Urinary bladder (tissue), 4 donors: ENCODE results near the gene TMEM107. TPM values are rescaled to one million over a fixed set of nuclear protein-coding genes. Genes with fewer than 3 reads are reported as not detected.

Experiments used
- DNase-seq: peaks from one replicate; pipeline ENCODE4 v3.0.0-alpha.2; 2015; ENCODE audit errors: extremely low spot score
- H3K27ac ChIP-seq: one replicate; pipeline ENCODE4 v1.5.1; 2013; ENCODE audit warnings: low read depth, mild to moderate bottlenecking, moderate library complexity
- H3K36me3 ChIP-seq: one replicate; pipeline ENCODE4 v1.6.1; 2013; ENCODE audit warnings: mild to moderate bottlenecking, moderate library complexity; ENCODE audit not compliant: insufficient read depth
- H3K4me1 ChIP-seq: one replicate; pipeline ENCODE4 v1.6.1; 2013; ENCODE audit warnings: mild to moderate bottlenecking, moderate library complexity; ENCODE audit not compliant: insufficient read depth
- H3K4me3 ChIP-seq: one replicate; pipeline ENCODE4 v1.5.1; 2013; ENCODE audit warnings: low read depth, low read length
- WGBS: extraction: QIAGEN DNeasy Blood & Tissue Kit; methylation state at CpG from one replicate; pipeline ENCODE4 v1.1.7; 2013; 5-methylcytosine and 5-hydroxymethylcytosine counted together
- polyA plus RNA-seq: library from polyadenylated mRNA; stranded (reverse); fragments of 200-250 nt; gene quantifications from one replicate; pipeline ENCODE4 v1.2.3, GENCODE V29; 2013
- total RNA-seq: library from RNA; depleted of rRNA; stranded (reverse); fragments of >200 nt; gene quantifications from one replicate; pipeline ENCODE4 v1.2.3, GENCODE V29; 2014
- donor health status: healthy with polysubstance abuse.
- donor health status: healthy.

The TMEM107 gene
- total and polyA plus RNA-seq, 2 donors = 21.6 to 40.4 TPM

DNA sequence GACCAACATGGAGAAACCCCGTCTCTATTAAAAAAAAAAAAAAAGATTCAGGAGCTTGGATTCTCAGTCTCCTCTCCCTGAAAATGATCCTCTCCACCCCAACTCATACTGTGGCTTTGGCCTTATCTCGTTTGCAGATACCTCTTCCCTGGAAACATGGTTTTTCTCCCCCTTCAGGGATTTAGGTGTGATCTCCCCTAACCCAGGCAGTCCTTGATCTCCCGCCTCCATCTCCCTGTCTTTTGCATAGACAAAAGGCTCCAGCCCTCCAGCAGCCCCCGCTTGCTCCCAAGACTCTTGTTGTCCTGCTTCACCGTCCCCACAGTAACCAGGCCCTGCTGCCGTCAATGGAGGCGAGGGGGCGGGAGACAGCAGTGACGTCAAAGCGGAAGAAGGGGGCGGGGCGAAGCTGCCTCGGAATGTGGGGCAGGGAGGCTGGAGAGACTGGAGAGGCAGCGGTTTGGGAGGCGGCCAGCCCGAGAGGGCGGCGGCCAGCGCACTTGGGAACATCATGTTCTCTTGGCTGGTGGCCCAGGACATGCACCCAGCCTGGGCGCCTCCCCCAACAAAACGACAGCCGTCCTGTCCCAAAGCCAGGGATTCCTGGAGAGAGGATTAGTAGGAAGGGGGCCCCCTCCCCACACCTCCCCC, 22.1 kb downstream of the TMEM107 start:
- no peaks in the 10 kb centered on the region for H3K4me1 ChIP-seq
- H3K4me3 ChIP-seq = peak overlapping the region; percentile 79
- 2% methylated on average over 22 of the region's 22 CpGs for WGBS
- peak; percentile 95 for DNase-seq
- peak overlapping the region; percentile 98 for H3K27ac ChIP-seq
- peaks cover 9% of the 10 kb centered on the region for H3K36me3 ChIP-seq

DNA sequence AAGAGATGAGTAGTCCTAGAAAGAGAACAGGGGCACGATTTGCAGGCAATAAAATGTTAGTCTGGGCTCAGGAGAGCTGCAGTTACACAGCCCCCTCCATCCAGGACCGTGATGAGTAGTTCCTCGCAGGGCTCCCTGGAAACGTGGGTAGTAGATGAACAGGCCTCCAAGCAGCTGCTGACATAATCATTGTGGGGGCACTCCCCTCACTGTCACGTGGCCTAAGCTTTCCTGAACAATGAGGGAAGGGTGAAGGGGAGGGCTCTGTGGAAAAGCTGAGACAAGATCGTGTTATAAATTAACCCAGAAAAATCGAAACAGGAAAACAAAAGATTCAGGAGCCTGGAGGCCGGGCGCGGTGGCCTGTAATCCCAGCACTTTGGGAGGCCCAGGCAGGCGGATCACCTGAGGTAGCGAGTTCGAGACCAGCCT, 22.6 kb downstream of the TMEM107 start:
- no peak for DNase-seq
- peak overlapping the region; percentile 25 for H3K4me3 ChIP-seq
- H3K4me1 ChIP-seq = no peaks in the 10 kb centered on the region
- 18% methylated on average over 13 of the region's 13 CpGs for WGBS
- peaks cover 10% of the 10 kb centered on the region for H3K36me3 ChIP-seq
- H3K27ac ChIP-seq = peak overlapping the region; percentile 96

DNA sequence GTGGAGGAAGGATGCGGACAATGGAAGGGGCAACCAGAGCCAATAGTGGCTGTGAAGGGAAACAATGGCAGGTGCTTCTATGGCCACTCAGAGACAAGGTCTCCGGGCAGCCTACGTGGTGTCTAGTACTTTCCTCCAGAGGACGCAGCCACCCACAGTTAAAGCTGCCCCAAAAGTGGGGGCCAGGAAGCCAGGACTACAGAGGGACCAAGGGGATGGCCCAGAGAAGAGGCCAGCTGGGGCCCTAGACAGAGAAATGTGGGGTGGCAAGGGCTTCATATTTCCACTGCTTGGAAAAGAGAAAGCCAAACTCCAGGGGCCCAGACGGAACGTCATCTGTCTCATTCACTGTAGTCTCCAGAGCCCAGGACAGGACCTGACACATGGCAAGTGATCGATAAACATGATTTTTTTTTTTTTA, 23.1 kb downstream of the TMEM107 start:
- H3K36me3 ChIP-seq = peaks cover 14% of the 10 kb centered on the region
- H3K4me1 ChIP-seq = no peaks in the 10 kb centered on the region
- peak overlapping the region; percentile 96 for H3K27ac ChIP-seq
- H3K4me3 ChIP-seq = peak overlapping the region; percentile 13
- 70% methylated on average over 7 of the region's 7 CpGs for WGBS
- DNase-seq = no peak

DNA sequence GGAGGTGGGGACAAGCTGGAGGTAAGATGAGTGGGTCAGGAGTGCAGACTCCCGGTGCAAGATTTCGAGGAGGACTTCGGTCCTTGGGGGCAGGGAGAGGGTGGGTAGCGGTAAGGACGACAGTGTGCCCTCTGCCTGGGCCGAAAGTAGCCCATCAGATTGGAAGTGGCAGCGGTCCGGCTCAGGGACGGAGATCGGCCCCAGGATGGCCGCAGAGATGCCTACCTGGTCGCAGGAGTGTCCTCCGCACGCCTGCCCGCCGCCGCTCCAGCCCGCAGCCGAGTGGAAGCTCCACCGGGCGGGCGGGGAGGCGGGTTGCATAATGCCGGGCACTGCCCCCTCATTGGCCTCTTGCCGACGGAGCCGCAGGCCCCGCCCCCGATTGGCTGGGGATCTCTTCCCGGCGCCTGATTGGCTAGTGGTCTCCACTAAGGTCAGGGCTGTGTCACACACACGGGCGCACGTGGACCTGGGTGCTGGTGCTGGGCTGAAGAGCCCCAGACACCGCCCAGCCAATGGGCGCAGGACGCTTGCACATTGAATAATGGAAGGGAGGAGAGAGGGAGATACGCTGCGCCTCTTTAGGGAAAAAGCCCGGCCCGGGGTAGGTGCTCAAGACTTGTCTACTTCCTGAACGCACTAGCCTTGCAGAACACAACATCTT, 23.9 kb downstream of the TMEM107 start, which contains the start of gene PER1:
Gene PER1, minus strand, starts transcription at position 293 of the 664 bp plus-strand sequence. CDS start 1,698 bp downstream, outside the sequence.
- DNase-seq = peak; percentile 79
- Histone ChIP-seq H3K27ac (peak within 1 kb of the TSS; percentile 96), H3K4me3 (peak within 1 kb of the TSS; percentile 55), H3K4me1 (no peaks in the 10 kb centered on the region), H3K36me3 (peaks cover 21% of the 10 kb centered on the region)
- WGBS = 4% methylated on average over 42 of the region's 42 CpGs

DNA sequence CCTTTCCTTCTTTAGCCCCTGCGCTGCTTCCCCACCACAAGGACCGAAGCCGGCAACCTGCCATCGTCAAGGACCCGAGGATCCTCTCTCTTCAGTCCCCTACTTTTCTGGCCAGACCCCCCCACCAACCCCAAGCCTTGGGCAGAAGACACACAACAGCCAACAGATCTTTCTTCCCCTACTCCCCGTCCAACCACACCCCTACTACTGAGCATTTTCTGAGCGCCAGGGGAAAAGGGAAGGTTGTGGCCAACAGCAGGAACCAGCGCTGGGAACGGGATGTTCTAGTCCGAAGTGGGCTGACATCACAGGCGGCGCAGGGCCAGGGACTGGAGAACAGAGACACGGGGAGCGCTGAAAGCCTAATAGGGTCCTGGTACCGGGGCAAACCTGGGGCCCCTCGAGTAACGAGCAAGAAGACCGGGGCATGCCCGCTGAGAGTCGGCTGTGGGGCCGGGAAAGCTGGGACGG, 24.5 kb downstream of the TMEM107 start:
- DNase-seq = peak; percentile 81
- Histone ChIP-seq H3K4me3 (peak overlapping the region; percentile 55), H3K36me3 (peaks cover 21% of the 10 kb centered on the region), H3K4me1 (no peaks in the 10 kb centered on the region), H3K27ac (peak overlapping the region; percentile 96)
- WGBS = 3% methylated on average over 22 of the region's 22 CpGs

DNA sequence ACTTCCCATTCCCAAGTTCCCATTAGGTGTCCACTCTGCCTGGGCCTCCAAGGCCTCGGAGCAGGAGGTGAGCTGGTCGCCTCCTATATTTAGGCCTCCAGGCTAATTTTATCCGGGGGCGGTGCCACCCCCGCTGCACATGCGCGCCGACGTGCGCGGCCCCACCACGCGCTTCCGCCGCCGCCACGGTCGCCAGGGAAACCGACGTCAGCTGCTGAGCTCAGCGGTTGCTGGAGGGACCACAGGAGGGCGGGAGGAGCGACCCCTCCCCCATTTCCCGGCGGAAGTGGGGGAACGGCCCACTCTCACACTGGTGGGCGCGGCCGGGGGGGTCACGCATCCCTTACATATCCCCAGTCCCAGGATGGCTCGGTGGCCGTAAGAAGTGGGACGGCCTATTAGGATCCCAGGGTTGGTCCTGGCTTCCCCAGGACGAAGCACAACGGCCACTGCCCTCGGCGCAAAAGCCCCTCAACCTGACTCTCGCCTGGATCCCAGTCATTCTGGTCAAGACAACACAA, 25.0 kb downstream of the TMEM107 start:
- Histone ChIP-seq H3K27ac (peak overlapping the region; percentile 96), H3K4me1 (no peaks in the 10 kb centered on the region), H3K4me3 (peak overlapping the region; percentile 55), H3K36me3 (peaks cover 24% of the 10 kb centered on the region)
- WGBS = 1% methylated on average over 38 of the region's 38 CpGs
- DNase-seq = no peak

DNA sequence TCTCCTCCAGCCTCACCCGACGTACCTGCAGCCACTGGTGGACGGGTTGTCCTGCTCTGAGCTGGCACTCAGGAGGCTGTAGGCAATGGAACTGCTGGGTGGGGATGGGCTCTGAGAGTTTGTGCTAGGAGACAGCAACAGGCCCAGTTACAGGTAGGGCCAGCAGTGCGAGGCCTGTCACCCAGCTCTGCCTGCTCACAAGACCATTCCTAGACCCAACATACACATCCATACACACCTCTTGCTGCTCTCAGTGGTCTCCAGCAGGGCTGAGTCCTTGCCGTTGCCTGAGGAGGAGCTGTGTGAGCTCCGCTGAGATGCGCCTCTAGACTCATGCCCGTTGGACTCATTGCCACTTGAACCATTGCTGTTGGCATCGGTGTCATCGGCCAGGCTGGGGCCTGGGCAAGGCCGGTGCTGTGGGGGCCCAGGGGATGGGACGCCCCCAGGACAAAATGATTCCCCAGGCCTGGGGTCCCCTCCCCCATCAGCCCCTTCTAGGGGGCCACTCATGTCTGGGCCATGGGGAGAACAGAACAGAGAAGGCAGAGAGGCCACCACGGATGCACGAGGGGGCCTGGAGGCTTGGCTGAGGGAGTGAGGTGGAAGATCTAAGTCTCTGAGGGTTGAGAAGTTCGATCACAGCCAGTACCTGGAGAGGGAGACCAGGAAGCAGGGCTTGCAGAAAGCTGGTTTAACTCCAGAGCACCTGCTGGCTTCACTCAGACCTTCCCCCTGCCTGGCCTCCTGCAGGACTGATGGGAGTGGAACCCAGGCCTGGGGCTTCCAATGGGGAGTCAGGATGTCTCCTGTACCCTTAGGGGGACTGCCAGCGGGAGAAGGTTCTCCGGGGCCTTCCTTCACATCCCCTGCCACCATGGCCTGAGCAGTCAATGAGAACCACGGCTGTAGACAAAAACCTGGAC, 25.7 kb downstream of the TMEM107 start:
- H3K4me1 ChIP-seq = no peaks in the 10 kb centered on the region
- peak overlapping the region; percentile 55 for H3K4me3 ChIP-seq
- no peak for DNase-seq
- 70% methylated on average over 18 of the region's 18 CpGs for WGBS
- peaks cover 30% of the 10 kb centered on the region for H3K36me3 ChIP-seq
- peak overlapping the region; percentile 45 for H3K27ac ChIP-seq

DNA sequence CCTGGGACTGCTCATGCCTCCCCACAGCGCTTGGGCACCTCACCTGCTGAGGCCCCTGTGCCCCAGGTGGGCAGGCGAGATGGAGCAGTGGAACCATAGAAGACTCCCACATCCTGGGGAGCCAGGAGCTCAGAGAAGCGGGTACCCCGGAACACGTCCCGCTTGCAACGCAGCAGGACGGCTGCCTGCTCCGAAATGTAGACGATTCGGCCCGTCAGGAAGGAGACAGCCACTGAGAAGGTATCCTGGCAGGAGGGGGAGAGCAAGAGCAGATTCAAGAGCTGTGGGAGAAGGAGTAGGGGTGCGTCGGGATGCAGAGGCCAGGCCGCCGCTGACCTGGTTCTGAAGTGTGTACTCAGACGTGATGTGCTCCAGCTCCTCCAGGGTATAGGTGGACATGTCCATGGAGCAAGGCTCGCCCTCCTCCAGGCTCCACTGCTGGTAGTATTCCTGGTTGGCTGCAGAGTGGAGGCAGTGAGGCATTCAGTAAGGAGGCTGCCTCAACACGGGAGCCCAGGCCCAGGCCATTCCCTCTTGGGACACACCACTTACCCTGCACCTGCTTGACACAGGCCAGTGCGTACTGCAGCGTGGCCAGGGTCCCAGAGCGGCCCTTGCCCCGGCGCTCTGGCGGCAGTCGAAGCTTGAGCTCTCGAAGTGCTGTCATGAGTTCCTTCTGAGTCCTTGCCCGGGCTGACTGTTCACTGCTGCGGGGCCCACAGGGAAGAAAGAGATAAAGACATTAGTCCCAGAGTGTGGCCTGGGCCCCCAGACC, 26.6 kb downstream of the TMEM107 start:
- Histone ChIP-seq H3K36me3 (peaks cover 30% of the 10 kb centered on the region), H3K27ac (no peak overlapping the region), H3K4me3 (no peak overlapping the region), H3K4me1 (no peaks in the 10 kb centered on the region)
- no peak for DNase-seq
- 94% methylated on average over 29 of the region's 29 CpGs for whole genome bisulfite sequencing

DNA sequence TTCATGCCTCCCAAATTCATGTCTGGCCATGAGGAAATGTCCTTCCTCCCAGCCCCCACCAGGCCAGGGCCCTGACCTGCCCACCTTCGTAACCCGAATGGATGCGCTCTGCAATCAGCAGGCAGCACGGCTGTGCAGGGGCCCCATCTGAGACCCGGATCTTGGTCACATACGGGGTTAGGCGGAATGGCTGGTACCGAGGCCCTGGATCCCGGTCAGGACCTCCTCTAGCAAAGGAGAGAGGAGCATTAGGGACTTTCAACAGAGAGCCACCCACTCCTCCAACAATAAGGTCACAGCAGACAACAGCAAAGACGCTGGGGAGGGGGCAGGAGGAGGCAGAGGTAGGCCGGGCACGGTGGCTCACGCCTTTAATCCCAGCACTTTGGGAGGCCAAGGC, 27.6 kb downstream of the TMEM107 start:
- no peak overlapping the region for H3K4me3 ChIP-seq

DNA sequence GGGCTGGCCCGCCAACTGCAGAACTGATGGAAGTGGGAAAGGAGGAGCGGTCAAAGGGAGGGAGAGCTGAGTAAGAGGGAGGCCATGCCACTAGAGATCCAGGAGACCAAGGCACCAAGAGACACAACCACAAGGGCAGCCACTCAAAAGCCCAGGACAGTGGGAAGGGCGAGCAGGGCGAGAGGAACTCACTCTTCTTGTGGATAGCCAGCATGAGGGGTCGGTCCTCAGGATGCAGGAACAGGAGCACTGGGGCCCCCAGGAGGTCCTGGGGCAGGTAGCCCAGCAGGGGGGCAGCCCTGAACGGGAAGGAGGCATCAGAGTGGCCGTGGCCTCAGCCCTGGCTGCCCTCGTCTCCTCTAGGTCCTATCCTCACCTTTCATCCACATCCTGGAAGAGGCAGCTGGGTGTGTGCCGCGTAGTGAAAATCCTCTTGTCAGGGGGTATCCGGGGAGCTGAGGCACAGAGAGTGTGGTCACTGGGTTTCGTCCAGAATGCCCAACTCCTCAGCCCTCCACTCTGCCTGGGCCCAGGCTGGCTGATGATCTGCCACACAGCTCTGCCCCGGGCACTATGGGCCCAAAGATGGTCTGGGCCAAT, 28.3 kb downstream of the TMEM107 start:
- Histone ChIP-seq H3K27ac (no peak overlapping the region), H3K4me1 (no peaks in the 10 kb centered on the region), H3K36me3 (peaks cover 33% of the 10 kb centered on the region), H3K4me3 (no peak overlapping the region)
- no peak for DNase-seq
- 90% methylated on average over 13 of the region's 13 CpGs for WGBS

More for the DNA sequence above, 27.6 kb downstream of the TMEM107 start:
- 90% methylated on average over 13 of the region's 13 CpGs for WGBS
- no peaks in the 10 kb centered on the region for H3K4me1 ChIP-seq
- no peak overlapping the region for H3K27ac ChIP-seq
- peaks cover 34% of the 10 kb centered on the region for H3K36me3 ChIP-seq
- DNase-seq = no peak

DNA sequence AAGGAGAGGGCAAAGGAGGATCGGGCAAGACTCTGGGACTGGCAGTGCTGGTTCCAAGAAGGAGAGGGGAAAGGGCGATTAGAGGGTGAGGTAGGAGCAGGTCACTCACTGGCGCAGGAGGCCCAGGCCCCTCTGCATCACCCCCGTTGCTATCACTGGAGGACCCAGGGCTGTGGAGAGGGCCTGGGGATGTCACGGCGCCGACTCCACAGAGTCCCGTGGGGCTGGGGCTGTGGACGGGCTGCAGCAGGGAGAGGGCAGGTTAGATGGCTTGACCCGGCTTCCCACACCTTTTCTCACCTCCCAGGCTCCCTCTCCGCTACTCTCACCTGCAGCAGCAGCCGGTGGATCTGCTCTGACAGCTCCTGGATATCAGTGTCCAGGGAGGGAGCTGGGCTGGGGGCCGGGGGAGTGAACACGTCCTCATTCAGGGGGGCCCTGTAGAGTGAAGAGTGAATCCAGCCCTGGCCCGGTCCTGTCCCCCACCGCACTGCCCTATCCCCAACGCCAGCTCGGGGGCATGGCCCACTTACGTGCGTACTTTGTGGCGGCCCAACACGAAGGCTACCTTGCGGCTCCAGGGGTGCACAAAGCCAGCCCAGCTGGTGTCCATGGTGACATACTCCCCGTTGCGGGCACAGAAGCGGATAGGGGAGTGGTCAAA, 28.9 kb downstream of the TMEM107 start:
- DNase-seq = no peak
- WGBS = 89% methylated on average over 26 of the region's 26 CpGs
- no peak overlapping the region for H3K4me3 ChIP-seq
- peaks cover 33% of the 10 kb centered on the region for H3K36me3 ChIP-seq
- H3K4me1 ChIP-seq = no peaks in the 10 kb centered on the region
- no peak overlapping the region for H3K27ac ChIP-seq
